Stimulated activated CD8-positive, alpha-beta memory T cell treated with anti-CD3 and anti-CD28 coated beads, Interleukin-2, amount 100 ng/mL, for 48 hours (primary cell): ENCODE results near the gene PRPF40B.
A peak's percentile ranks its signal among the peaks of the same experiment; 100 is the strongest.
"Not testable (repeated sequence)": the region's sequence is repeated elsewhere in the genome, so short reads cannot be mapped to it uniquely, and the experiment has no call there.

Experiments used
- DNase-seq, 2 donors: peaks; one replicate each; pipeline ENCODE4 v3.0.0-alpha.2; 2020; ENCODE audit warnings: low read depth in 2 of 2

Gene PRPF40B

DNA sequence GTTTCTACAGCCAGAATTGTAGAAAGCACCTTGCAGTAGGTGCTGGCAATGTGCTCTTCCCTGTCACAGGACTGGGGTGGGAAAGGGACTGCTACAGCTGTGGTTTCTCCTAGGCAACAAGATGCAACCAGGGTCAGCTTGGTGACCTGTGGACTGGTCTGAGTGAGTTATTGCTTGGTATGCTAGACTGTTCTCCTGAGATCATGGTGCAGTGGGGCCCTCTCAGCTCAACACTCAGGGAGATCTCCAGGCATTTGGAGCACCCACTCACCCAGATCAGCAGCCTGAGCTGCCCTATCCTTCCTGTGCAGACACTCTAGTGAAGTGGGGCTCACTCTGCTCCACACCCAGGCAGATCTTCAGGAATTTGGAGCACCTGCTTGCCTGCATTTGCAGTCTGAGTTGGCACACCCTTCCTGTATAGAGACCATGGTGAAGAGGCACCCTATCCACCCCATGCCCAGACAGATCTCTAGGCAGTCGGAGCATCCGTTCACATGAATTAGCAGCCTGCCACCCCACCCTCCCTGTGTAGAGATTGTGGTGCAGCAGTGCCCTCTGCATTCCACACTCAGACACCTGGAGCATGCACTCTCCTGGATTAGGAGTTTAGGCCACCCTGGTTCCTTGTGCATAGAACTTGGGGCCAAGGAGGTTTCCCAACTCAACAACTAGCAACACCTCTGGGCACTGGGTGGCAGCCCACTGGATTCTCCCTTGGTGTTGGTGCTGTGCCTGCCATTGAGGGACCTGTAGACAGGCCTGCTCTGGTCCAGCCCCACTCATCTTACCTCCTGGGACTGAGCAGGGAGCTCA lies 14.1 kb upstream of the PRPF40B start:
- no peak for DNase-seq

- no peak for DNase-seq
Measured at GRCh38 chr12:49609875-49610154, 13.5 kb upstream of the PRPF40B start.

GRCh38 chr12:49610785-49611184 lies 12.6 kb upstream of the PRPF40B start:
- DNase-seq, result not testable (repeated sequence)

DNA sequence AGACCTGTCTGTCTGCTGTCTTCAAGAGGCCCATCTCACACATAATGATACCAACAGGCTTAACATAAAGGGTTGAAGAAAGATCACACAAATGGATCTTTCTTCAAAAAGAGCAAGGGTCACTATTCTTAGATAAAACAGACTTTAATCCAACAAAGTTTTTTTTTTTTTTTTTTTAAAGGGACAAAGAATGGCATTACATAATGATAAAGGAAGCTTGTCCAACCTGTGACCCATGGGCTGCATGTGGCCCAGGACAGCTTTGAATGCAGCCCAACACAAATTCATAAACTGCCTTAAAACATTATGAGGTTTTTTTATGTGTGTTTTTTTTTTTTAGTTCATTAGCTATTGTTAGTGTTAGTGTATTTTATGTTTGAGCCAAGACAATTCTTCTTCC lies 11.2 kb upstream of the PRPF40B start:
- no peak for DNase-seq

- DNase-seq, result no peak
Measured at GRCh38 chr12:49615725-49616124, 7.6 kb upstream of the PRPF40B start.

- no peak for DNase-seq
Measured at GRCh38 chr12:49616533-49617219, 6.7 kb upstream of the PRPF40B start.

- no peak for DNase-seq
Measured at GRCh38 chr12:49618576-49618975, 4.8 kb upstream of the PRPF40B start.

- no peak for DNase-seq
Measured at GRCh38 chr12:49619286-49619685, 4.1 kb upstream of the PRPF40B start.

DNA sequence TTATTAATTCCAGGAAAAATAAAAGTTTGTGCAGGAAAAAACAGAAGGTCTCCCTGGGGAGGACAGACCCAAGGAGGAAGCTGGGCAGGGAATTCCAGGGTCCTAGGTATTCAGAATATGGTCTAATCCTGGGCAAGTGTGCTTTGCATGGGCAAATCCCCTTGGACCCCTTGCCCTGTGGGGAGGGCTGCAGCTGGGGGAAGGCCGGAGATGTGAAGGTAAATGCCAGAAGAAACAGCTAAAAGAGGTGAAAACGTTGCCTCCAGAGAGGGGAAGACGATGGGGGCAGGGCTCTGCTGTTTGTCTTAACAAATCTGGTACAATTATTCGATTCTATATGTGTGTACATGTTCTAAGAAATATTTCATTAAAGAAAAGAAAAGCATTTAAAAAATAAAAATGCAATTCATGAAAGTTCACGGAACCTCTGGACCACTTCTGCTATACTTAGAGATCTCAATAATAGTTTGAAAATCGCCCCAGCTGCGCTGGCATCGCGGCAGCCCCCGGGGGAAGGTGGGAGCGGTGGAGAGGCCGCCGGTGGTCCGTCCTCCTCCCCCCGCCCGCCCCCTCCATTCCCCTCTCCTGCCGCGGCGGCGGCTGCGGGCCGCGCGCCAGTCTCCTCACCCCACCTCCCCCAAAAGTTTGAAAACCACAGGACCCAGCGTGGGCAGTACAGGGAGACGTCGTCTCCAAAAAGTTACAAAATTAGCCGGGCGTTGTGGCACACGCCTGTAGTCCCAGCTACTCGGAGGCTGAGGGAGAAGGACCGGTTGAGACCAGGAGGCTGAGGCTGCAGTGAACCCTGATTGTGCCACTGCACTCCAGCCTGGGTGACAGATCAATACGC lies 1.5 kb upstream of the PRPF40B start:
- DNase-seq, result peak in 1 of 2 donors; percentile 21

DNA sequence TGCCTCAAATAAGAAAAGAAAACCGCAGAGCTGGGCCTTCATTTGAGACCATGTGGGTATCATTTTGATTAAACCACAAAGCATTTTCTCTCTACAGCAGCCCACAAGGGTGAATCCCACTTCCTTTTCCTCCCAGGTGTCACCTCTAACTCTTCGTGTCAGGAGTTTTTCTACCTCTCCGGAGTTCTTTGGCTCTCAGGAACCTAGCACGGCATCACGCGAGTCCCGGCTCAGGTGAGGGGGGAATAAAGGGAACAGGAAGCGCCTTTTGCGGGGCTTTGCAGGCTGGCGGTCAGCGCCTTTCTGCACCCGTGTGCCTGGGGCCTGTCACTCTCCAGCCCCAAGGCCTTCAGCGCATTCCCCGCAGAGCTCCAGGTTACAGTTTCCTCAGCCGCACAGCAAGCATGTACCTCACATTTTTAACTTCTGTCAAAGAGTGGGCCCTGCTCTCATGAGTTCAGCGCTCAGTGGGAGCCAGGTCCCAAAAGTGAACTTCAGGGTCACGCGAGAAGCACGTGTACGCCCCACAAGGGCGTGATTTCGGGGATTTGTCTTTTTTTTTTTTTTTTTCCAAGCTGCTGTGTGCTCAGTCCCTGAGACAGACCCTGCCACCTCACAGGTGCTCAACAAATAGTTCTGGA lies 740 bp upstream of the PRPF40B start:
- DNase-seq, result peak; percentile 18 to 28

GRCh38 chr12:49624921-49625577 lies 1.7 kb downstream of the PRPF40B start:
- no peak for DNase-seq

GRCh38 chr12:49626169-49626835 lies 2.9 kb downstream of the PRPF40B start:
- DNase-seq, result no peak

DNA sequence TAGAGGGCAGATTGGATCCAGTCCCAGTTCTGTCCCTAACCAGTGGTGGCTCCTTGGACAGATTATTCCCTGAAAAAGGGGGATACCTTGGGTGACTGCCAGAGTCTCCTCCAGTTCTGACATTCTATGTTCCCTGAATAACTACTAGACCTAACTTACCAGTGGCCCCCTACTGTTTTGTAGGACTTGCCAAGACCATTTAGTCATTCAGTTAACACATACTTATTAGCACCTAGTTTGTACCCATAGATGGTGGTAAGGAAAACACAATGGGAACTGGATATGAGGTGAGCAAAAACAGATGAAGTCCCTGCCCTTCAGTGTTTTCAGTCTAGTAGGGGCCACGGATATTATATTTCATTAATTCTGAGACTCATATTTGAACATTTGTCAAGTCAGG lies 3.5 kb downstream of the PRPF40B start:
- no peak for DNase-seq

DNA sequence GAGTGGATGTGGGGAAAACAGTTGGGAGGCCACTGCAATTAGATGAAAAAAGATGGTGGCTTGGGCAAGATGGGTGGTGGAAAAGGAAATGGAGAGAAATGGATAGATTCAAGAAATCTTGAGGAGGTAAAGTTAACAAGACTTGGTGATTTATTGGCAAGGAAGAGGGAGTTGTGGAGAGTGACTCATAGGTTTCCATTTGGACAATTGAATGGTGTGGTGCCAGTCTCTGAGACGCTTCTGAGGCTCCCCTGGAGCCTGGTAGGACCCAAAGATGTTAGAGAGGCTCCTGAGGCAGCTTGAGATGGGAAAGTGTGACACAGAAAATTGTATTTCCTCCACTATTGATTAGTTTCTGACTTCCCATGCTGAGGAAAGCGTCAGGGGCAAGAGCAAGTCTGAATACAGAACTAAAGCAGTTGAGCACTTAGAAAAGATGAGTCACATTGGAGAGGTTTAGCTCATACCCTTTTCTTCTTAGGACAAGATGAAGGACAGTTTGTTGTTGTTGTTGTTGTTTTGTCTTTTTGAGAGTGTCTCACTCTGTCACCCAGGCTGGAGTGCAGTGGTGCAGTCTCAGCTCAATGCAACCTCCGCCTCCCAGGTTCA lies 4.5 kb downstream of the PRPF40B start:
- DNase-seq, result no peak

DNA sequence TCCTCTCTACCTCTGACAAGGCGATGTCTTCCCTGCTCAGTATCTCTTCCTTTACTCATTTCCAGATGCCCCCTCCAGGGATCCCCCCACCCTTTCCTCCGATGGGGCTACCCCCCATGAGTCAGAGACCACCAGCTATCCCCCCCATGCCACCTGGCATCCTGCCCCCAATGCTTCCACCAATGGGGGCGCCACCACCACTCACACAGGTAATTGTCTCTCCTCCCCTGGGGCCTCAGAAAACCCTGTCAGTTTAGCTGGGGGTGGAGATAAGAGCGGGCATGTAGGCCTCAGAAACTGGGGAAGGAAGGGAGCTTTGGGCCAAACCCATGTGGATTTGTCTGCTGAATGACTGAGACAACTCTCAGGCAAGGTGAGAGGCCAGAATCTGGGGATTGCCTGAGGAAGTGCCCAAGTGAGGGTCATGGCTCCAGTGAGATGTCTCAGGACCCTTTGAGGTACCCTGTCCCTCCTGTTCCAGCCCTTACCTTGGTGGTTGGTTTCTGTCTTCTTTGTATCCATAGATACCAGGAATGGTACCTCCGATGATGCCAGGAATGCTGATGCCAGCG lies 8.1 kb downstream of the PRPF40B start:
- no peak for DNase-seq

DNA sequence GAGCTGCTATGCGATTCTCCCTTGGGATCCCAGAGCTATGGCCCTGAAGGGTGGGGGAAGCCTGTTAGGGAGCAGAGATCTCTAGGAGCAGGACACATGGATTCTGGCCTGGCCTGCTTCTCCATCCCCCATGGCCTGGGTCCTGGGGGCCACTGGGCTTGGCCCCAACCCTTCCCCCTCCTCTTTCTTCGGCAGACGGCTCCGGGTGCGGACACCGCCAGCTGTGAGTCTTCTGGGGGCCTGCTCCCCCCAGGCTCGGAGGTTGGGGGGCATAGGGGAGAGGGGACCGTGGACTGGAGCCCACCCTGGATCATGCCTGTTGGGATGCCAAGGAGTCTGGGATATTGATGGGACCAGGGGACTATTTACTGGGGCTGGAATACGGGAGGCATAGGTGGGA lies 9.0 kb downstream of the PRPF40B start:
- no peak for DNase-seq

- DNase-seq, result no peak
Measured at GRCh38 chr12:49632986-49633702, 9.8 kb downstream of the PRPF40B start.

DNA sequence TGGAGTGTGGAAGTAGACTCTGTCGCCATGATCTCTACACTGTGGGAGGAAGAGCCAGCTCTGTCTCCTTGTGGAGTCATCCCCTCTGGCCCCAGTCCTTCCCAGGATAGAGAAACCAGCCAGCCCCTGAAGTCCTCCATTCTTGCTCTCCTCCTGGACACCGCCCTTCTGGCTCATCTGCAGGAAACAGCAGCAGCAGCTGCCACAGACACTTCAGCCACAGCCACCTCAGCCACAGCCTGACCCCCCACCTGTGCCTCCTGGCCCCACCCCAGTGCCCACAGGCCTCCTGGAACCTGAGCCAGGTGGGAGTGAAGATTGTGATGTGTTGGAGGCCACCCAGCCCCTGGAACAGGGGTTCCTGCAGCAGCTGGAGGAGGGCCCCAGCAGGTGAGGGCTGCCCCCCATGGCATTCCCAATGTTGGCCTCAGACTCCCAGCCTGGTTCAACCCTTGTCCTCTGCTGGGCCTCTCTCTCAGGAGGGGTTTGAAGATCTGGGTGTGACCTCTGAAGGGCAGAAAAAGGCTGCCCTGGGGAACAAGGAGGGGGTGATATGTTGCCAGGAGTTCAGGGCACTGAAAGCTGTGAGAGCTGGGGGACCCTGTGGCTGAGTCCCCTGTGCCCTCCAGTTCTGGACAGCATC lies 10.5 kb downstream of the PRPF40B start:
- DNase-seq, result no peak

- no peak for DNase-seq
Measured at GRCh38 chr12:49635036-49635435, 11.7 kb downstream of the PRPF40B start.
